HG02759 (cell line): ENCODE results near the gene EFCC1.
A peak's percentile ranks its signal among the peaks of the same experiment; 100 is the strongest.

Experiments
- ATAC-seq: cut with Tn5 transposase; IDR thresholded peaks from one replicate; pipeline ENCODE4 v1.9.1; 2021; ENCODE audit warnings: mild to moderate bottlenecking, moderate library complexity; ENCODE audit not compliant: unreplicated experiment

Gene EFCC1

GRCh38 chr3:129030611-129031010, 29.5 kb downstream of the EFCC1 start:
- ATAC-seq, result no peak

- ATAC-seq, result no peak
These were observed 30.5 kb downstream of the EFCC1 start for GRCh38 chr3:129031476-129032215.

- no peak for ATAC-seq
These were observed 31.6 kb downstream of the EFCC1 start for GRCh38 chr3:129032716-129033115.

- ATAC-seq, result no peak
These were observed 32.0 kb downstream of the EFCC1 start for GRCh38 chr3:129033151-129033550.

- ATAC-seq, result no peak
These were observed 32.7 kb downstream of the EFCC1 start for GRCh38 chr3:129033633-129034321.

GRCh38 chr3:129034642-129035041, 33.5 kb downstream of the EFCC1 start:
- ATAC-seq, result no peak

GRCh38 chr3:129035360-129036221, 34.5 kb downstream of the EFCC1 start:
- ATAC-seq, result no peak

GRCh38 chr3:129036222-129037092, 35.4 kb downstream of the EFCC1 start:
- ATAC-seq, result no peak

- no peak for ATAC-seq
These were observed 36.0 kb downstream of the EFCC1 start for GRCh38 chr3:129037093-129037419.

- ATAC-seq, result no peak
These were observed 37.2 kb downstream of the EFCC1 start for GRCh38 chr3:129038121-129038855.

GRCh38 chr3:129039271-129040038, 38.4 kb downstream of the EFCC1 start:
- ATAC-seq, result no peak

GRCh38 chr3:129040039-129040336, 38.9 kb downstream of the EFCC1 start:
- ATAC-seq, result no peak

GRCh38 chr3:129040579-129041300, 39.6 kb downstream of the EFCC1 start:
- no peak for ATAC-seq

- peak; percentile 43 for ATAC-seq
These were observed 44.6 kb downstream of the EFCC1 start for GRCh38 chr3:129045675-129046036.

- peak; percentile 13 for ATAC-seq
These were observed 45.1 kb downstream of the EFCC1 start for GRCh38 chr3:129046037-129046731.

- ATAC-seq, result no peak
These were observed 45.8 kb downstream of the EFCC1 start for GRCh38 chr3:129046732-129047552.

GRCh38 chr3:129047553-129047839, 46.4 kb downstream of the EFCC1 start:
- ATAC-seq, result no peak
